Muscle layer of duodenum (tissue), 2 donors: ENCODE measurements around the gene DPH7.

Experiments used
- H3K27ac ChIP-seq: one replicate; pipeline ENCODE4 v1.7.0; 2013; ENCODE audit warnings: mild to moderate bottlenecking, low read length
- H3K27me3 ChIP-seq: one replicate; pipeline ENCODE4 v1.7.0; 2013; ENCODE audit warnings: low read depth, mild to moderate bottlenecking, control low read depth, low read length
- H3K36me3 ChIP-seq, 2 donors: one replicate each; pipeline ENCODE4 v1.7.0; 2013; ENCODE audit warnings: low read length in 2 of 2, control low read depth in 1 of 2, mild to moderate bottlenecking in 1 of 2; ENCODE audit not compliant: insufficient read depth in 2 of 2, control insufficient read depth in 1 of 2
- H3K4me1 ChIP-seq, 2 donors: one replicate each; pipeline ENCODE4 v1.7.0; 2013; ENCODE audit warnings: low read length in 2 of 2, mild to moderate bottlenecking in 2 of 2, control low read depth in 1 of 2, moderate library complexity in 1 of 2; ENCODE audit not compliant: insufficient read depth in 2 of 2, control insufficient read depth in 1 of 2
- H3K4me3 ChIP-seq, 2 donors: one replicate each; pipeline ENCODE4 v1.7.0; 2013; ENCODE audit warnings: low read length in 2 of 2, low read depth in 1 of 2, mild to moderate bottlenecking in 1 of 2
- H3K9me3 ChIP-seq, 2 donors: one replicate each; pipeline ENCODE4 v1.7.0; 2013; ENCODE audit warnings: low read length in 2 of 2, control low read depth in 1 of 2, mild to moderate bottlenecking in 1 of 2; ENCODE audit not compliant: control insufficient read depth in 1 of 2
- donor health status: healthy.

The DPH7 gene

DNA sequence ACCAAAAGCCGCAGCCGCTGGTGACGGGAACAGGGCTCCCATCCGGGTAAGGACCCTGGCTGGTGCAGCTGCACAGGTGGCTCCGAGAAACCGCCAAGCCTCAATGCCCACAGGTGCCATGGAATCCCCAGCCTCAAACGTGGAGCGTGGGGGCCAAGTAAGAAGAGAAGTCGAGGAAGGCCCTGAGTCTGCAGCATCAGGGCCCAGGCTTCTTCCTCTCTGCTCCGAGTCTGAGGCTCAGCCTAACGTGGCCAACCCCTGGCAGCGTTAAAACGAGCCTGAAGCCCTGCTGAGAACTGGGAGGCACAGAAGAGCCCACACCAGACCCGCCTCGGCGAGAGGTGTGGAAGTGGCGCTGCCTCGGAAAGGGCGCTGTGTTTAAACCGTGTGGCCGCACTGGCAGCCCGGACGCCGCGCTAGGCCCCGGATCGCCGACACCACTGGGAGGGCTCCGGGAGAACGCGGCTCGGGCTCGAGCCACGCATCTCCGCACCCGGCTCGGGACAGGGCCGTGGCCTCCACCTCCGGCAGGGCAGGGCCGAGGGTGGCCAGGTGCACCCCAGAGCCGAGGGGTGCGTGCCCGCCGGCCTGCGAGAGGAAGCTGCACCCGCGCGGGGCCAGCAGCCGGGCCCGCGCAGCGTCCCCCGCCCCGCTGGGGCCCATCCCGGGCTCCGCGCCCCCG lies 10.9 kb upstream of the DPH7 start:
- Histone ChIP-seq H3K36me3 (peaks cover 11 to 32% of the 10 kb centered on the region in 2 donors), H3K4me3 (peak overlapping the region; percentile 50 to 80), H3K9me3 (no peaks in the 10 kb centered on the region), H3K27me3 (no peaks in the 10 kb centered on the region), H3K27ac (no peak overlapping the region), H3K4me1 (peaks cover 6 to 16% of the 10 kb centered on the region in 2 donors)

DNA sequence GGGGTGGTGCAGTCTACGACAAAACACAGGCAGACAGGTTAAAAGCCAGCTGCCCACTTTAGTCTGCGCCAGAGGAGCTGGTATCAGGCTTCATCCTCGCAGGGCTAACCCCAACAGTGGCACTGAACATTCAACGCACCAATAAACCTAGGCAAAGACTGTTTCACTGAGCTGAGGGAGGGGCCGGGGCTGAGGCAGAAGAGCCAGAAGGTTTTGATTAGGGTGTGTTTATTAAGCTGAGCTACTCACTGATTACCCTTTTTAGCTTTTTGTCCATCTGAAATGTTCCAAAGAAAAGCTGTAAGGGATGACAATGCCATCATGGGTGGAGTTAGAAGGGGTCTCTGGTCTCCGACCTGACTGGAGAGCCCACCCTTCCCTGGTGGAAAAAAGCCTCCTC lies 10.2 kb upstream of the DPH7 start:
- H3K27me3 ChIP-seq: no peaks in the 10 kb centered on the region
- H3K4me3 ChIP-seq: peak overlapping the region in 1 of 2 donors; percentile 50
- H3K36me3 ChIP-seq: peaks cover 11 to 32% of the 10 kb centered on the region in 2 donors
- no peak overlapping the region for H3K27ac ChIP-seq
- no peaks in the 10 kb centered on the region for H3K9me3 ChIP-seq
- H3K4me1 ChIP-seq: peaks cover 6 to 16% of the 10 kb centered on the region in 2 donors

DNA sequence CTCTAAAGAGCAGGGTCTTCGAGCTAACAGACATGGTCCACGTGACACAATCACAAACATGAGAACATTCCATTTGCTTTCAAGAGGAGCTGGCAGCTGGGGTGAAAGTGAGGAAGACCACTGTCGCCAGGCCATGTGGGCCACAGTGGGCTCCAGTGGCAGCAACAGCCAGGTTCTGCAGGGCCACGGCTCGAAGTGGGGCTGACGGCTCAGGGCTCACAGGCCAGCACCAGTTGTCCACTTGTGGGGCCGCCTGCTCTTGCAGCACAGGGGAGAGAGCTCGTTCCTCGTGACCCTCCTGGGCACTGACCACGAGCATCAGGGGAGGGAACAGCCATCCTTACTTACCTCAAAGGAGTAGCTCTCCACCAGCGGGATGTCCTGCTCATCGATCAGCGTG lies 9.6 kb upstream of the DPH7 start:
- H3K27me3 ChIP-seq: no peaks in the 10 kb centered on the region
- no peak overlapping the region for H3K27ac ChIP-seq
- H3K9me3 ChIP-seq: no peaks in the 10 kb centered on the region
- H3K4me1 ChIP-seq: peaks cover 6 to 16% of the 10 kb centered on the region in 2 donors
- peaks cover 12 to 33% of the 10 kb centered on the region in 2 donors for H3K36me3 ChIP-seq
- no peak overlapping the region for H3K4me3 ChIP-seq

DNA sequence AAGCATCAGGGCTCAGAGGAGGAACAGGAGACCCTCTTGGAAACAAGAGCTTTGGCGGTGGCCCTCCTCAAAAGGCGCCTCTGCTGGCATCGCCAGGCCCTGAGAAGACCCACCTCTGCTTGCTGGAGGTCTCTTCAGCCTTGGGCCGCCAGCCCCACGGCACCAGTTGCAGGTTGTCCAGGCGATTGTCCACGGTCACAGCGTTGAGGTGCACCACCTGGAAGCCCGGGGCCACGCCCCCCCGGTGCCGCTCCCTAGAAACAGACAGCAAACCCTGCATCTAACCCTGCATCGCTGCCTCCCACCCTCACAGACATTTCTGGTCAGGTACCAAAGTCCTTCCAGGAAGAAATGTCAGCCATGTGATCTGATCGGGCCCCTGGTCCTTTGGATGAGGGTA lies 8.1 kb upstream of the DPH7 start:
- H3K9me3 ChIP-seq: no peaks in the 10 kb centered on the region
- H3K27me3 ChIP-seq: no peaks in the 10 kb centered on the region
- H3K36me3 ChIP-seq: peaks cover 19 to 44% of the 10 kb centered on the region in 2 donors
- H3K27ac ChIP-seq: no peak overlapping the region
- H3K4me3 ChIP-seq: no peak overlapping the region
- H3K4me1 ChIP-seq: peaks cover 6 to 16% of the 10 kb centered on the region in 2 donors

DNA sequence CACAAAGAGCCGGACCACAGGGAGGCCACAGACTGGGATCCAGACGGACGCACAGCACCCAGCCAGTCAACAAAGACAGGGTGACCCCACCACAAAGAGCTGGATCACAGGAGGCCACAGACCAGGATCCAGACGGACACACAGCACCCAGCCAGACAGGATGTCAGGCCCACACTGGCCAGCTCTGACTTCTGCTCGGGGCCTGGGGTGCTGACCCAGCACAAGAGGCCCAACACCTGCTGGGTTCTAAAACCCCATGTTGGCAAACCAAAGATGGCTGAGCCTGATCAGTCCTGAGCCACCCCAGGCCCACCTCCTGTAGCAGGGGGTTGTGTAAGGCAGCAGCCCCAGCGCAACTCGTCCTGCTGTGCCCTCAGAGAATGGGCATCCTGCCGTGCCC lies 5.2 kb upstream of the DPH7 start:
- H3K9me3 ChIP-seq: no peaks in the 10 kb centered on the region
- H3K27ac ChIP-seq: no peak overlapping the region
- peaks cover under 1 to 4% of the 10 kb centered on the region in 2 donors for H3K4me1 ChIP-seq
- H3K27me3 ChIP-seq: no peaks in the 10 kb centered on the region
- no peak overlapping the region for H3K4me3 ChIP-seq
- H3K36me3 ChIP-seq: peaks cover 23 to 54% of the 10 kb centered on the region in 2 donors

DNA sequence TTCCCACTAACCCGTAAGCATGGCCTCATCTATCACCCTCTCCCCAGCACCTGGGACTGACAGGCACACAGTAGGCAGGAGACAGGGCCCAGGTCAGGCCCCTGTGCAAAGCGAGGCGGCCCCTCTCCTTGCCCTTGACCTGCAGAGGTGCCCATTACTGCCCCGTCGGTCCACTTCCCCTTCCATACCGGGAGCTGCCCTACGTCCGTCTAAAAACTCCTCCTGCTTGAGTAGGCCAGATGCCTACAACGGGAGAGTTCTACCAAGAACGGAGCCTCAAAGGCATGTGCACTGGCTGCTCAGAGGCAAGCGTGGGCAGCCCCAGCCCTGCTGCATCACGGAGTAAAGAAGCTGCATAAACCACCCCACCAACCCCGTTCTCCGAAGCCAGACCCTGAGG lies 4.6 kb upstream of the DPH7 start:
- Histone ChIP-seq H3K4me1 (no peaks in the 10 kb centered on the region), H3K27ac (no peak overlapping the region), H3K36me3 (peaks cover 23 to 51% of the 10 kb centered on the region in 2 donors), H3K27me3 (no peaks in the 10 kb centered on the region), H3K9me3 (no peaks in the 10 kb centered on the region), H3K4me3 (no peak overlapping the region)

DNA sequence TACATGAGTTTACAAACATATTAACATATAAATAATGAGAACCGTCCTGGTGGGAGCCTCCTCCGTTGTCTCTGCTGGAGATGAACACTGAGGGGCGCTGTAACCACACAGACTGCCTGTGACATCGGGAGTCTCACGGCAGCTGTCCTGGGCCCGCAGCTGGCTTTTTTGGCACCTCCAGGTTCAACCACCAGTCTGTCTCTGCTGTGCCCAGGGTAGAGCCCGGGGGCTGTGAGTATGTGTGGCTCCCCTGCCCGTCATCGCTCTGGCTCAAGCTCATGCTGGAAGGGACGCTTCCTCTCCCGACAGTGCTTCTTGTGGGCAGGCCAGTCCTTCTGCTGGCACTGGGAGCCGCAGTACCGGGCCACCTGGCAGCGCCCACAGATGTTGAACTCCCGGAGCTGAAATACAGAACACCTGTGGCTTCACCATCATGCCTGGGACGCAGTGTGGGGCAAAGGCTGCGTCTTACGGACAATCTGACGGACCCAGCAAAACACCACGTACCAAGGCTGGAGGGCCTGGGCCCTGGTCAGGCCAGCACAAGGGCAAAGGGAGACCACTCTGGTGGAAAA lies 3.6 kb upstream of the DPH7 start:
- H3K36me3 ChIP-seq: peaks cover 20 to 41% of the 10 kb centered on the region in 2 donors

DNA sequence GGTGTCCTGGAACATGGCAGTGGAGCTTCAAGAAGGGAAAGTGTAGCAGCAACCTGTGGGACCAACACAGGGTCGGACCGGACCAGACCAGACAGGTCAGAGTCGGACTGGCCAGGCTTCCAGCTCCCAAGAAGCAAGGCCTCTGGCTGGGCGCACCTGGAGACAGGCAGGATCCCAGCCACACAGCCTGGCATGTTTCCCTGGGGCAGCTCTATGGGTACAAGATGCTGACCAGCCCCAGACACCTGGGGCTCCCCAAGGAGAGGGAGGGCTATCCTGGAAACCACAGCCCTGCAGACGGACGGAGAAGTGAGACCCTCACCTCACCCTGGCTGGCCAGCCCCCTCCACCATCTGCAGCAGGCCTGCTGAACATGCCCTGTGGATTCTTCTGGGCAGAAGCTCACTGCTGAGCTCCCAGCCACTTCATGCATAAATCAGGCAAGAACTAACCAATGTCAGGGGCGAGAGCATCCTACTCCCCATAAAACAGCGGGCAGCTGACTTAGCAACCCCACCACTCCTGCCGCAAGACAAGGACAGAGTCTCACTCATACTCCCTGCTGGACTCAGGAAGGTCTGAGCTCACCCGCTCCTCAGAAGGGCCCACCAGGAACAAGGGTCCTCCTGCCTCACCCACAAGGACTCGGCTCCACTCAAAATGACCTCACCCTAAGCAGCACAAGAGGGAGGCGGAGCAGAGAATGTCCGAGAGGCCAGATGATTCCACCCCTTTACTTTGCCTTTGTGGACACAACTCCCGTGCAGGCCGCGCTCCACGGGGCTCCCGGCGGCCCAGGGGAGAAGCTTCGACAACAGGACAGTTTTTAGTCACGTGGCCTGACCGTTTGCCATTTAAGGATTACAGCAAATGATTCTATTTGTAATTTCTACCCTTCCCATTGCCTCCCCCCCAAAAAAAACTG lies 2.9 kb upstream of the DPH7 start:
- H3K36me3 ChIP-seq: peaks cover 12 to 35% of the 10 kb centered on the region in 2 donors
- peaks cover 4 to 16% of the 10 kb centered on the region in 2 donors for H3K4me1 ChIP-seq
- H3K27ac ChIP-seq: no peak overlapping the region

More for the DNA sequence above, 3.6 kb upstream of the DPH7 start:
- Histone ChIP-seq H3K27ac (no peak overlapping the region), H3K9me3 (no peaks in the 10 kb centered on the region), H3K4me1 (peaks cover 4 to 8% of the 10 kb centered on the region in 2 donors), H3K4me3 (no peak overlapping the region), H3K27me3 (no peaks in the 10 kb centered on the region)

DNA sequence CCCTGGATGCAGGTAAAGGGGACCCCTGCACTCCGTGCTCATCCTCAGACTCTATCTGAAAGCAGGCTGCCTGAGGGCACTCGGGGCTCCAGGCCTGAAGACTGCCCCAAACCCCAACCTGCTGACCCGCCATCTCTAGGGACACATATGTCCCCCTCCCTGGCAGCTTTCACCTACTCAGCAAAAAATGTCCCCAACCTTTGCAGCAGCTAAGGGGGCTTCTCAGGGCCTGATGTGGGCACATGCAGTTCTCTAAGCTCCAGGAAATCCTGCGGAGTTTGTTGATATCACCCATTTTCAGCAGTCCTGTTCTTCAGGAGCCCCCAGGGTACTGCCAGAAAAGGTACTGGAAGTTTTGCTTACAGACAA lies 2.2 kb upstream of the DPH7 start:
- Histone ChIP-seq H3K27ac (no peak overlapping the region), H3K36me3 (peaks cover 12 to 35% of the 10 kb centered on the region in 2 donors), H3K4me1 (peaks cover 4 to 23% of the 10 kb centered on the region in 2 donors), H3K4me3 (no peak overlapping the region), H3K9me3 (no peaks in the 10 kb centered on the region), H3K27me3 (no peaks in the 10 kb centered on the region)

More for the DNA sequence above, 2.9 kb upstream of the DPH7 start:
- Histone ChIP-seq H3K9me3 (no peaks in the 10 kb centered on the region), H3K4me3 (no peak overlapping the region), H3K27me3 (no peaks in the 10 kb centered on the region)

DNA sequence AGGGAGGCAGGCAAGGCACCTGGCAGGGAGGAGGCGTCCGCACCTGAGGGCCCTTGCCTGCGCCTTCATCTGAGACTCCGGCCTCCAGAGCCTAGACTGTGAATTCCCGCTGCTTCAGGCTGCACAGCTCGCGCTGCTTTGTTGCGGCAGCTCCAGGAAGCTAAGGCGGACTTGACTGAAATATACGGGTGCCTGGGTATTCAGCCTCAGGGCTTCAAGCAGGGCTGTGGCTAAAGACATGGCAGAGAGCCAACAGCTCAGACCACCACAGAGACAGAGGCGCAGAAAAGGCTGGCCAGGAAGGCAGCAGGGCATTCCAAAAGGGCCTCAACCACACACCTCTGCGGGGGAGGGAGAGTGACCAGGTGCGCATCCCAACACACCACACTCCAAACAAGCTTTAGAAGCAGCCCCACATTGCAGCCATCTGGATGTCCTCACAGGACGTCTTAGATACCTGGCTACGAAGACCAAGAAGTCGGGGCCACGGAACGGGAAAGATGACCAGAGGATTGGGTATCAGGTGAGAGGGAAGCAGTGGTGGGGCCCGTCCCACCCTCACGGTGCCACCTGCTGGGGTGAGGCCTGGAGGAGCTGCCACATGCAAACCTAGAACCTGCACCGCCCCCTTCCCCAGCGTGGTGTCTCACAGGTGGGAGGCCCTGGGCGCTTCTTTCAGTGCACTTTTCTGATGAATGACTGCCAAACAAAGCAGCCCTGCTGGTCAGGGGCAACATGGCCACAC lies 1.7 kb upstream of the DPH7 start:
- Histone ChIP-seq H3K4me3 (no peak overlapping the region), H3K9me3 (no peaks in the 10 kb centered on the region), H3K27ac (no peak overlapping the region), H3K27me3 (no peaks in the 10 kb centered on the region), H3K4me1 (peaks cover 4 to 25% of the 10 kb centered on the region in 2 donors), H3K36me3 (peaks cover 16 to 35% of the 10 kb centered on the region in 2 donors)

DNA sequence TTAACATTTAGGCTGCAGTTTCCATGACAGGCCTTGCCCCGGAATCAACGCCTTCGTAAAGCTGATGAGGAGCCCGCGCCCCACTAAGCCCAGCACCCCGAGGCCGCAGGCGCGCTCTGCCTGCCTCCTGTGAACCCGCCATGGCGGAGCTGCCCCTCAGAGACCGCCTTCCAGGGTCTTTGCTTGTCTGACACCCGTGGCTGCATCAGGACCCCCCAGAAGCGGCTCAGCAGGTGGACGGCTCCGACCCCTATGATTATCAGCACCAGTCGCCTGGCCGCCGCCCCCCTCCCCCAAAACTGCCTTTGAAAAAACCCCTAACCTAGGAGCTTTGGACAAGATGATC lies 507 bp upstream of the DPH7 start:
- Histone ChIP-seq H3K4me1 (peaks cover 4 to 25% of the 10 kb centered on the region in 2 donors), H3K4me3 (peak overlapping the region; percentile 60 to 91), H3K36me3 (peaks cover 27 to 46% of the 10 kb centered on the region in 2 donors), H3K9me3 (no peaks in the 10 kb centered on the region), H3K27me3 (no peaks in the 10 kb centered on the region), H3K27ac (no peak overlapping the region)
